H54 (cell line): ENCODE results near the gene WASHC4.

ENCODE experiments used
- DNase-seq: peaks from one replicate; pipeline ENCODE4 v3.0.0; 2011; ENCODE audit warnings: low spot score, mixed read lengths; ENCODE audit not compliant: insufficient read length
- FAIRE-seq: peaks from 3 replicates; lab custom pipeline; 2011; peaks lifted over from hg19 to GRCh38; lab: Jason Lieb, UNC
- POLR2A ChIP-seq: IDR thresholded peaks from 2 replicates; pipeline ENCODE4 v1.6.1; 2011; ENCODE audit warnings: low read depth, mild to moderate bottlenecking, low read length

Gene WASHC4

DNA sequence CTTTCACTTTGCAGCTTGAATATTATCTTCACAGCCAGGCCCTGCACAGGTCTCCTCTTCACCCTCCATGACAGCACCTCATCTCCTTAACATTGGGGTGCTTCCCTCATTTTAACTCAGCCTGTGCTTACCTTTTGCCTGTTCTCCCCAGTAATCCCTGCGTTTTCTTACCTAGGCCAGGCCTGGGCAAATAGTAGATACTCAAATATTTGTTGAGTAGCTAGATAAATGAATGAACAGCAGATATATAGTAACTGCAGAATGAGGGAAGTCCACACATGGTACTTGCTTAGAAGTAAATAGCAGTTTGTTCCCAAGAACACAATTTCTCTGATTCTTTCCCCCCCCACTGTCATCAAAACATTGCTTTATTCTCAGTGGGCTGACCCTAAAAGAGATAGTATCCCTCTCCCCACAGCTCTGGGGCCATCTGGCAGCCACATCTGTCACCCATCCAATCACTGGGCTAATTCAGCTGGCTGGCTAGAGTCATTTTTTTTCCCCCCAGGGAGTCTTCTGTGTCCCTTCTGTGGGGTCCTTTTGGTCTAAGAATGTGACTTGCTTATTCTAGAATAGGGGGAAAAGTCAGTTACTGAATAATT lies 85.2 kb downstream of the WASHC4 start:
- FAIRE-seq (no peak), DNase-seq (no peak)
- TF ChIP-seq POLR2A = no peak

DNA sequence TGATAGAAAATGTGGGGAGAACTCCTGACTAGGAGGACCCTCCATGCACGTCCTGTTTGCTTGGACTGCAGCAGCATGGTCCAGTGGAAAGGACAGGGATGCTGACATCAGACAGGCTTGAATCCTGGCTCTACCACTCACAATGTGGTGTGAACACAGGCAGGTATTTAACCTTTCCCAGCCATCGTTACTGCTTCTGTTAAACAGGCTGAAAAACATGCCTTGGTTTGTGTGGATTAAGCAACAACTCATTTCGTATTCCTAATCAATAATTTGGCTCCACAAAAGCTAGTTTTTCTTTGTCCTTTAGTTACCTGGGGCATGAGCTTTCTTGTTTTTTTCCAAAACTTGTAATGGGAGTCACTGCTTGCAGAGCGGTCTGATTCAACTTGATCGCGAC lies 87.4 kb downstream of the WASHC4 start:
- no peak for TF ChIP-seq POLR2A
- DNase-seq (no peak), FAIRE-seq (no peak)

DNA sequence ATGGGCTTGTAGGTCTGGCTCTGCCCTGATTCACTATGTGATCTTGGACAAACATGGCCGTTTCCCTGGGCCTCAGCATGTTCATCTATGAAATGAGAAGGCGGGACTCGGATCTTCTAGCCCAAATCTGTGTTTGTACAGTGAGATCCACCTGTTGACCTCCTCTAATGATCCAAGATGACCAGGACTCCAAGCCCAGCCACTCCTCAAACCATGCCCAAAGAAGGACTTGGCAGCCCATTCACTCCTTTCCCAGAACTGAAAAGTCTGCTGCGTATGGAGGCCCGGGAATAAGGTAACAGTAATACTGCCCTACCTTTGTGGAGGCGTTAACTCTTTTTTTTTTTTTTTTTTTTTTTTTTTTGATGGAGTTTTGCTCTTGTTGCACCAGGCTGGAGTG lies 88.6 kb downstream of the WASHC4 start:
- no peak for DNase-seq
- no peak for FAIRE-seq
- no peak for TF ChIP-seq POLR2A

DNA sequence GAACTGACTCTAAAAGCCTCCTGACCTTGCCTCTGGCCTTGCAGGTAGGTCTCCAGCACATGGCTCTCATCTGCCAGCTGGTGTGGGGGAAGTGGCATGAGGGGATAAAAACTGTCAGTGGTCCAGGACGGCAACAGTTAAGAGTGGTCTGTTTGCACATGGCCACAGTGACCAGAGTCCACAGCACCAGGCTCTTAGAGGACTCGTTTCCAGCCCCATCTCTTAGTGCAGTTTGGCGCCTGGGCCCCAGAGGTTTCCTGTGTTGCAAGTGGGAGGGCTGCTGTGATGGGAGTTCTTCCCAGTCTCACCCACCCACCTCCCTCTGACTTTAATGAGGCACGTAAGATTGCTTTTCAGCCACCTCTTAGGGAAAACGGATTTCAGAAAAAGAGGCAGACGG lies 91.4 kb downstream of the WASHC4 start:
- no peak for DNase-seq
- TF ChIP-seq POLR2A = no peak
- FAIRE-seq = no peak

DNA sequence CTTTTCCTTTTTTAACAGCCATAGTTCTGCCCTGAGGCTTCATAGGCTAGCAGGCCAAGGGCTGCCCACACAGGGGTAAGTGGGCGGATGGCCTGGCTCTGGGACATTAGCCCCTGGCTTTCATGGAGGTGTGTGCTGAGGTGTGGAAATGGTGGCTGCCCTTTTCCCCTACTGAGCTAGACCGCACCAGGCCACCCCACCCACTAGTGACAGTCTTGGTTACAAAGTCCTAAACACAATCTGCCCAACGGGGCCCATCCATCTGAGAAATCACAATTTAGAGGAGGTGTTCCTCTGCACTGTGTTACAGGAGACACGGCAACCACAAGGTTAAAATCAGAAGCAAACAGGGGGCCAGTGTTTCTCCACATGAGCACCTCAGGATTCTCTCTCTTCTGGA lies 92.9 kb downstream of the WASHC4 start:
- no peak for DNase-seq
- no peak for FAIRE-seq
- no peak for TF ChIP-seq POLR2A

DNA sequence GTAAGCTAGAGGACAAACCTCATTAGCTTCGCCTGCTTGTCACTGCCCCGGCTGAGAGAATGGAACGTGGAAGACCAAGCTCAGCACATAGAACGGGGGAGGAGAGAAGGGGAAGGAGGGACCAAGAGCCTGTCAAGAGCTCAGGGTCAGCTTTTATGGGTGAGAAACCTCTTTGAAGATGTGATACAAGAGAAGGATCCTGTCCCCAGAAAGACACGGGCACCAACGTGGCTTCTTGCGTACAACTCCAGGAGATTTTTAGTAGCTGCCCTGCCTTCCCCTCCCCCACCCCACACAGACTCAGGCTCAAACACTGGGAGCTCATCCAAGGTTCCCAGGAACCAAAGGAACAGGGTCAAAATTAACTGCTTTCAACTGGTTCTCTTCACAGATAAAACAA lies 93.8 kb downstream of the WASHC4 start:
- DNase-seq (no peak), FAIRE-seq (no peak)
- no peak for TF ChIP-seq POLR2A

DNA sequence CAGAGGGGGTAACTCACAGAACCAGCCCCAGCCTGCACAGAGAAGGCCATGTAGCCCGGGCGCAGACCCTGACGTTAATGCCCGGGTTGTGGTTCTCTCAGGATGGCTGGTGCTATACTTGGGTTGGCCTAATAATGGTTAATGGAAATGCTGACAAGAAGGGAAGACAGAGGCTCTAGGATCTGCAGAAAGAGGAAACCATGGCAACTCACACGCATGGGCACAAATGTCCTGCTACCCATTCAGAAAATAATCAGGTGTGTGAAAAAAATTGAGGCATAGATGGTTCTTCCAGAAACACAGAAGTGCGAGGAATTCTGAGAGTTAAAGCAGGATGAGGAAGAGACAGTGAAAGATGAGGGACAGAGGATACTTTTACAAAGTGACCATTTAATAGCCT lies 94.7 kb downstream of the WASHC4 start:
- no peak for TF ChIP-seq POLR2A
- no peak for FAIRE-seq
- DNase-seq = no peak

DNA sequence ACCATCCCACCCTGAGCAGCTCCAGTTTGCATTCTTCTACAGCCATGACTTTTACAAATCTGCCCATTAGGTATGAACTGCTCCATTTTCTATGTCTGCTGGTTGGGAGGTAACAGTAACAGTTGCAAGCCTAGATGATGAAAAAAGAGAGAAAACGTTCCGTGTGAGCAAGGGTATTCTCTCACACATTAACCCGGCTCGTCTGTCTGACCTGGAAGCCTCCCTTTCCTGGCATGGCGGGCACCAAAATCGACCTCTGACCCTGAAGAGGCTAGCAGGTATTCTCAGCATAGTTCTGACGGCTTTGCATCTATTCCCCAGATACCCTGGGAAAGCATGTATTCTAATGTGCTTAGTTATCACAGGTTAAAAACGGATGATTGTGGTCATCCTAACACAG lies 96.6 kb downstream of the WASHC4 start:
- FAIRE-seq (no peak), DNase-seq (no peak)
- TF ChIP-seq POLR2A = no peak

DNA sequence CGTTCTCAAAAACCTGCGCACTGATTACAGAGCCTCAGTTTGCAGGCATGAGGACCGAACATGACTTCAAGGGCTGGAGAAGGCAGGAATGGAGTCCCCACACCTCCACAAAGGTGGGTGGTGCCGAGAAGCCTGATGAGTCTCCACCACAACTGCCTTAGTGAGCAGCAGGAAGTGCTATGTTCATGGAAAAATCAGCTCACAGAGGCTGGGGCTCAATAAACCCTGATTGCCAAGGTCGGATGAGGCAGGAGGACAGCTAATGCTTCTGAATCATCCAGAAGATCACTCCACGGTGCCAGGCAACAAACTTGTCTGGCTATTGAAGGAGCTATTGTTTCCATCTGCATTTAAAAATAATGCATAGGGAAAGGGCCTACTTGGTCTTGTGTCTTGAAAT lies 97.4 kb downstream of the WASHC4 start:
- no peak for TF ChIP-seq POLR2A
- peak; percentile 53 for FAIRE-seq
- DNase-seq = peak; percentile 15

DNA sequence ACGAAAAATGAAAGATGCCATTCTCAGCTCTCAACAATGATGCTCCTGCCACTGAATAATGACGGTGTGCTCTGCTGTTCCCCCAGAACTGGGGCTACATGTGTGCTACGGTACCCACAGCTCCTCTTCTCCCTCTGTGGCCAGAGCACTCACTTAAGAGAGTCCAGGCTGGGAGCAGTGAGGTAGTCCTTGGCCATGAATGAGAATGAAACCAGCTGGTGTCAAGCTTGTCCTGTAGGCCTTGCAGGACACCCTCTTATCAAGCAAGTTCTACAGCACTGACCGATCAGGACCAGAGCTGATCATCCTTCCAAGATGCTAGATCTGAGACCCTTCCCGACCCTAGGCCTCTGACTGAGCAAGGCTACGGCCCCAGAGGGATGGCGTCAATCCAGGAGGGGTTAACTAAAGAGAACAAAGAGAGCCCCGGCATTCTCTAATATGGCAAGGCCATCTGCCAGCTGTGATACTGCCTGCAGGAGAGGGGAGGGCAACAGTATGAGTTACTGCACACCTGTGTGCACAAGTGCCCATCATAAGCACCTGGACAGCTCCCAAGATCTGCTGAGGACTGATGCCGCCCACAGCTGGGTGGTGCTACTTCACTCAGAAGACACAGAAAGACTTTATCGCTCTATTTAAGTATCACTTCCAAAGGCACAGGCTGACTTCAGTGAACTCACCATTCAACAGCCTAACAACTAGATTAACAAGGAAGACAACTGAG lies 98.0 kb downstream of the WASHC4 start:
- FAIRE-seq = no peak
- TF ChIP-seq POLR2A = no peak
- no peak for DNase-seq

DNA sequence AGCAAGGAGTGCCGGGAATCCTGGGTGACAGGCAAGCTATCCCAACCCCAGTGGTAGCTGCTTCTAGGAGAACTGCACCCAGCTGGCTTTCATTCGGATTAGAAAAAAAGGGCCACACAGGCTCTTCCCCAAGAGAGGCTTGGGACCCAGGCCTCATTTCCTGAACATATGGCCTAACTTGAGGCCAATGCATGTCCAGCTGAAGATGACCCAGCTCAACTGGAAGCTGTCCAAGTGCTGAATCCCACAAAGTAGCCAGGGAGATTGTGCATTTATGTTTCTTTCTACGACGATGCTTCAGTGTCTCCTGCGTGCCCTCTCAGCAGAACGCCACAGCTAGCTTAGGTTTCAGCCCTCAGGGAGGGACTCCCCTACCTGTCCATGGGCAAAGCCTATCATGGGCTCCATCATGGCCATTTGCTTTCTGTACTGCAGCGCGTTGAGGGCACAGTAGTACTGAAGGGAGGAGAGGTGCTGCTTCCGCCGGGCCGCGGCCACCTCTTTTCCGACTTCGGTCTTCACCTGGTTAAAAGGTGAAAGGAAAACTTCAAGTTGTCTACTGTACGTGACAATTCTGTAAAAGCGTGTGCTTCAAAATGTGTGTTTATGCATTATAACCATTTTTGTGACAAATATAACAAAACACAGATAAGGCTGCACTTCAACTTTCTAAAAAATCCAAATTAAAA lies 99.3 kb downstream of the WASHC4 start:
- DNase-seq (no peak), FAIRE-seq (no peak)
- no peak for TF ChIP-seq POLR2A

DNA sequence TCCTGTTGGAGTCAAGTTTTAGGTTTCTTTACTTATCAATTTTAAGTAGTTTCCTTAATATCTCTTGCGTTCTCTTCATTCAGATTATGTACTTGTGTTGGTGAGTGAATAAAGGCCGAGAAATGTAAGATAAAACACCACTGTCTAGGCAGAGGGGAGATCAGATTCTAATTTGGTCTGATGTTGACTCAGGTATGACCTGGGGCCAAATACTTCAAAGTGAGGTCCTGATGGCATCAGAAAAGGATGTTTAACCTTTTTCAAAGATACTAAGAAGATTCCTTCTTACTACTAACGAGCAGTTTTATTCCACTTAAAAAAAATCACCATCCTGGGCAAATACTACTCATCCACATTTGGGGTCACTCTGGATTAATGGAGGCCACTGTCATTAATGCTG lies 101.6 kb downstream of the WASHC4 start:
- FAIRE-seq = no peak
- no peak for TF ChIP-seq POLR2A
- DNase-seq = no peak

DNA sequence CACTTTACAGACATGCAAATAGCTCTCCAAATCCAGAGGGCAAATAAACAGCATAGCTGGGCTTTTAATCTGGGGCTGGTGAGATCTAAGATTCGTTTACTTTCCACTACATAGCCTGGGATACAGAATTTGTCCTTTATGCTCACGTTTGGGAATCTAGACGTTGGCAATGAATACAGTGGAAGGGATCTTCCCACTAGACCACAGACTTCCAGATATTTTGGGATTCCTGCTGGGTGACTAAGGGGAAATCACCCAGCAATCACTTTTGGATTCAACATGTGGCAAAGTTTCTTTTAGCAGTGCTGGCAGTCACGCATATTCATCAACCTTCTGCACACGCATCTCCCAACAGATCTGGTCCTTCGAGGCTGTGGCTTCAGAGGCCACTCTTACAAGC lies 104.9 kb downstream of the WASHC4 start:
- DNase-seq (no peak), FAIRE-seq (peak; percentile 68)
- no peak for TF ChIP-seq POLR2A

DNA sequence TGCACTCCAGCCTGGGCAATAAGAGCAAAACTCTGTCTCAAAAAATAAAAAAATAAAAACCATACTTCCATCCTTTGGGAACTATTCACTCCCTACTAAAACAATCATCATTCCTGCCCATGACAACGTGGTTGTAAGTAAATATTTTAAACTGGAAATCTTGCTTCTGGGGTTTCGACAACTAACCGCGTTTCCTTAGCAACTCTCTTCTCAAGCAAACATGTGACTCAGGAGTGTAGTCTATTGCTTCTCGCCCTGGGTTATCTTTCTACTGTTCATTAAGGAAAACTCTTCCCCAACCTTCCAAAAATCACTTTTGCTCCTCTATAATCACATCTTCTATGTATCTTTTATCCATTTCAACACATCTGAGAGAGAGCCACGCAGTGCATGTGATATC lies 106.6 kb downstream of the WASHC4 start:
- no peak for FAIRE-seq
- no peak for DNase-seq
- no peak for TF ChIP-seq POLR2A
